GM19452 (cell line): ENCODE measurements around the gene ARMH1.
"Not testable (repeated sequence)": the region's sequence is repeated elsewhere in the genome, so short reads cannot be mapped to it uniquely, and the experiment has no call there.

ENCODE experiments used
- ATAC-seq: cut with Tn5 transposase; IDR thresholded peaks from one replicate; pipeline ENCODE4 v1.9.1; 2021; ENCODE audit not compliant: unreplicated experiment

Gene ARMH1

GRCh38 chr1:44720281-44720680 is 45.8 kb downstream of the ARMH1 start:
- ATAC-seq = no peak

DNA sequence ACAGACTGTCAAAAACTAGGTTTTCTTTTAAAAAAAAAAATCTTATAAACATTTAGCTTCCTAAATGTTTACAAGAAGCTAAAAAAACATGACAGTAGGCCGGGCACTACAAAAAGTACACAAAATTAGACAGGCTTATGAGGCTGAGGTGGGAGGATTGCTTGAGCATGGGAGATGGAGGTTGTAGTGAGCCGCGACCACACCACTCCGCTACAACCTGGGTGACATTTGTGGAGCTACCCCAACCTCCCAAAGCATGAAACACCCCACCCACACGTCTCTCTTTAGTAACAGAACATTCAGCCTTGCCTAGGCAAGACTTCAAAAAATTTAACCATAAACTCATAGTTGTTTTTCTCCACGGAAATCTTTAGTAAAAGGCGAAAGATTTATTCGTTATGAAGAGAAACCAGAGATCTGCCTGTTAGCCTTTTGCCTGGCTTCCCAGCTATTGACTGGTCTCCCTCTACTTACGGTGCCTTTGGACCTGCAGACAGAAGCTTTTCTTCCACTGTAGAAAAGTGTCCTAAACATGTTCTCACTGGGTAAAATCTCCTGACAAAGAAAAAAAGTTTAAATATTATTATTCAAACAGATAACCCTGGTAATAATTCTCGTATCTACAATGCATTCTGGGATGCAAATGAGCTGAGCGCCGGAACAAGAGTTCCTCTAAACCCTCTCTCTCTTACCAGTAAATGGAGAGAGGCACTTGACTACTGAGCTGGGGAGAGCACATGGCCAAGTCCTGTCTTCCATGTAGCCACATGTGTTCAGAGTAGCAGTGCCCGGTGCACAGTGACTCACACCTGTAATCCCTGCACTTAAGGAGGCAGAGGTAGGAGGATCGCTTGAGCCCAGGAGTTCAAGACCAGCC is 47.2 kb downstream of the ARMH1 start:
- peak; percentile 75 for ATAC-seq

- no peak for ATAC-seq
Observed at GRCh38 chr1:44723064-44723463, 48.5 kb downstream of the ARMH1 start.

DNA sequence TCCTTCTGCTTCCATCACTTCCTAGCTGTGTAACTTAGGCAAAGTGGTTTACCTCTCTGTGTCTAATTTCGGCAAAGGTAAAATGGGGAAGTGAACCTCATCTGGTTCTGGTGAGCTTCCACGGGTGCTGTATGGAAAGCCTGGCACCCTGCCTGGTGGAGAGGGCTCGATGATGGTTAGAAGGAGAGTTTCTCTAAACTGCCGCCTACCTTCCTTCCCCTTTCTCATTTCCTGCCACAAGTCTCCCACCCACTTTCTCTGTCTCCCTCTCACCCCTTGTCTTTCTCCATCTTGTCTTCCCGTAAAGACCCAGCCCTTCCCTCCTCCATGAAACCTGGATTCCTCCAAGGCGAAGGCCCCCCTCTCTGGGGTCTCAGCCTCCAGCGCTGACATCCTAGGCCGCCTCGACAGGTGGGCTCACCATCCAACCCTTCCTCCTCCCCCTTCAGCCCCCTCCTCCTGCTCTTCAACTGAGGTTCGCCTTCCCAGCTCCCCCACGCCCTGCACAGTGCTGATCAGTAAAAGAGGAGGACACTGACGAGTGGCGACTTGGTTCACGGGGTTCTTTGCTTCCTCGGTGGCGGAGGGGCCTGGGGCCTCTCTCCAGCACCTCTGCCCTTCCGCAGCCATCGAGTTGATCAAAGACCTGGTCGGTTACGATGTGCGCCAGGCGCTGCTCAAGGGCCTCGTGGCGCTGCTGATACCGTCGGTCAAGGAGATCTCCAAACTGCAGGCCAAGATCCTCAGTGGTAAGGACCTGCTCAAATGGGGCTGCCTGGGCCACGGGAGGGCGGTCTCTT is 49.2 kb downstream of the ARMH1 start:
- no peak for ATAC-seq

DNA sequence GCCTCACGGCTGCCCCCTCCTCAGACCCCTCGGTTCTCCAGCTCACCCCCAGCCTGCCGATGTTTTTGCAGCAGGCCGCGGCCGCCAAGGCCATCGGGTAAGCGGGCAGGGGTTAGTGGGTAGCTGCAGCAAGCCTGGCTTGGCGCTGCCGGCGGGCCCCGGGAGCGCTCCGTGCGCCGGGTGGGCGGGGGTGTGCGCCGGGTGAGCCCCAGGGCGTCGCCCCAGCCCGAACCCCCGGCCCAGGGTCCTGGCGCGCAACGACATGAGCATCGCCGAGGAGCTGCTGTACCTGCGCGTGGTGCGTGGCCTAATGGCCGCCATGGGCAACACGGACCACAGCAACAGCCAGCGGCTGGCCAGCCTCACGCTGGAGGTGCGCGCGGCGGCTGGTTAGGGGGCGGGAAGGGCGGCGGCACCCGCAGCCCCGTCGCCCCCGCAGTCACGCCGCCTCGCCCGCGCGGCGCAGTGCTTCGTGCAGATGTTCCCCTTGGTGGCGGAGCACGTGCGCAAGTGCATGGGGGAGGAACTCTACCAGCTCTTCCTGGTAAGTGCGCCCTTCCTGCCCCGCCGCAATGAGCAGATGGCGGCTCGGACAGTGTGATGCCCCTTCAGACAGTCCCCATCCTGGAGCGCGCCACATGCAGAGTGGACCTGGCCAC is 49.9 kb downstream of the ARMH1 start:
- ATAC-seq = no peak

DNA sequence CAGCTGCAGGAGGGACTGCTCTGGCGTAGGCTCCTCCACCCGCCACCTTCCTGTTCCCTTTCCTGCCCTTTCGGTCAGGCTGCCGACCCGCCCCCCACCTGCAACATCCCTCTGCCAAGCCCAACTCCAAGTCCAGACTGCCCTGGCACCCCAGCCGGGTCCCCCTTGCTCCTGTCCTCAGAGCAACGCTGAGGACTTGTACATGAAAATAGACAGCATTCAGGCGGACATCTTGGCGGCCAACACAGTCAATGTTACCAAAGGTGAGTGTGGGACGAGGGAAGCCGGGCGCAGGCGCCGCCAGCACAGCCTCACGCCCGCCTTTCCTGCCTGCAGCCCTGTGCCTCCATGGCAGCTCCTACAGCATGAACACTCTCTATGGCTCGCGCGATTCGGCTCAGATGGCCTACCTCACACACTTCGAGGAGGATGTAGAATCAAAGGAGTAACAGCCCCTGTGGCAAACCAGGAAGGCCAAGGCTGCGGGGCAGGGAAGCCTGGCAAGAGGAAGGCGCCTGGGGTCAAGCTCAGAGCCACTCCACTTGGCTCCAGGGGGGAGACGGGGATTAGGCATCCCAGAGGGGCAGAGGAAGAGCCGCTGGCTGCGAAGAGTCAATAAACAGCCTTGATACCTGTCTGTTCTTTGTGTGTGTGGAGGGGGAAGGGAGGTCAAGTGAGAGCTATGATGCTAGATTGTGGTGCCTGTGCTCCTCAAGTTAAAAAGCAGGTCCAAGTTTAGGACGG is 50.6 kb downstream of the ARMH1 start:
- no peak for ATAC-seq

GRCh38 chr1:44730741-44731512 is 56.4 kb downstream of the ARMH1 start, which contains the start of gene RNU5D-1:
RNU5D-1 (minus strand) TSS chr1:44731170.
- peak; percentile 72 for ATAC-seq

GRCh38 chr1:44733365-44733764 is 58.9 kb downstream of the ARMH1 start:
- ATAC-seq = no peak

DNA sequence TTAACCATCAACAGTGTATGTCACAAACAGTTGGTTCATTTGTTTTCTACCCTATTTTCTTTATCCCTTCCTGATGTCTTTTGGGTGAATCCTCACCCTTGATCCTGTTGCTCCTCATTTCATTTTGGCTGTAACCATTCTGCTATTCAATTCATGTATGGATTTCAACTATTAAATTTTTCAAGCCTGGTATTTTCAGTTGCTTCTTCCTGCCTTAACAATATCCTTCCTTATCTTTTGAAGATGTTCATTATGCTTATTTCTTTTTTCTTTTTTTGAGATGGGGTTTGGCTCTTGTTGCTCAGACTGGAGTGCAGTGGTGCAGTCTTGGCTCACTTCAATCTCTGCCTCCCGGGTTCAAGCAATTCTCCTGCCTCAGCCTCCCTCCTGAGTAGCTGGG is 59.3 kb downstream of the ARMH1 start:
- no peak for ATAC-seq

- no peak for ATAC-seq
Observed at GRCh38 chr1:44735992-44736391, 61.5 kb downstream of the ARMH1 start.

DNA sequence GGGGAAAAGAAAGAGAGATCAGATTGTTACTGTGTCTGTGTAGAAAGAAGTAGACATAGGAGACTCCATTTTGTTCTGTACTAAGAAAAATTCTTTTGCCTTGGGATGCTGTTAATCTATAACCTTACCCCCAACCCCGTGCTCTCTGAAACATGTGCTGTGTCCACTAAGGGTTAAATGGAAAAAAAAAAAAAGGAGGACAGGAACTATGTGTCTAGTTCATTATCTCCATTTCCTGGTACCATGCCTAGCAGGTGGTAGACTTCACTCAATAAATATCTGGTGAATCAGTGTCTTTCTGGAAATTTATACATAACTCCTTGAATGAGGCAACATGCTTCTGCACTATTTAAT is 64.4 kb downstream of the ARMH1 start:
- ATAC-seq = not testable (repeated sequence)

GRCh38 chr1:44739307-44740178 is 65.0 kb downstream of the ARMH1 start, which contains the start of gene KIF2C:
KIF2C (plus strand) TSS chr1:44739837; CDS start chr1:44739933, 96 bp downstream.
- peak; percentile 95 for ATAC-seq

- ATAC-seq = peak; percentile 9
Observed at GRCh38 chr1:44740179-44740617, 65.7 kb downstream of the ARMH1 start.

- ATAC-seq = no peak
Observed at GRCh38 chr1:44743211-44743610, 68.7 kb downstream of the ARMH1 start.

DNA sequence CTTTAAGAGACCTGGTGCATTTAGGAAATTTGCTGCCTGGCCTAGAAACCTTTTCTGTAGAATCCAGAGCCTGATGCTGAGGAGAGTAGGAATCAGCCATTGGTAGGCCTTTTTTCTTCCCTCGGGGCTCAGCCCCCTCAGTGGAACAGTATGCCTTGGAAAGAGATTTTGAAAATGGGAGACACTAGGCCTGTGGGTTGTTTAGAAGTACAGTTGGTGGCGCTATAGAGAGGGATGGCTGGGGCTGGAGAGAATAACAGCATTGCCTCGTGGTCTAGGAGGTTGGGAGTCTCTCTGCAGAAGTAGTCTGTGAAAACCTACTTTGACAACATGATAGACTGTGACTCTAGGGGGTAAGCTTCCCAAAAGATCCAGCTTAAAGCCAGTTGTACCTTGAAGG is 73.4 kb downstream of the ARMH1 start:
- no peak for ATAC-seq

GRCh38 chr1:44757420-44757819 is 82.9 kb downstream of the ARMH1 start:
- ATAC-seq = no peak

GRCh38 chr1:44759077-44759476 is 84.6 kb downstream of the ARMH1 start:
- no peak for ATAC-seq

- no peak for ATAC-seq
Observed at GRCh38 chr1:44760876-44761275, 86.4 kb downstream of the ARMH1 start.

DNA sequence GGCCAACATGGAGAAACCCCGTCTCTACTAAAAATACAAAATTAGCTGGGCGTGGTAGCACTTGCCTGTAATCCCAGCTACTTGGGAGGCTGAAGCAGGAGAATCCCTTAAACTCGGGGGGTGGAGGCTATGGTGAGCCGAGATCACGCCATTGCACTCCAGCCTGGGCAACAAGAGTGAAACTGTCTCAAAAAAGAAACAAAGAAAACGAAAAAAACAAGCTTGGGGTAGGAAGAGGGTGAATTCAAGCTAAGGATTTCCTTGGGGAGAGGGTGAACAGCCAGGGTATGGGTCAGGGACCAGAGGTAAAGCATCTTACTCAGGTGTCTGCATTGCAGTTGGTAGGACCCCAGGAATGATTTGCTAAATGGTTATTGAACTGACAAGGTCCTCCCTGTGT is 91.9 kb downstream of the ARMH1 start:
- ATAC-seq = not testable (repeated sequence)
